PC-9 (cell line): ENCODE results near the gene PSMA7.

Experiments
- CTCF ChIP-seq: fragments of 200-600 bp; sonication (generic); conservative IDR thresholded peaks from 2 replicates; pipeline ENCODE4 v1.6.1; 2017; ENCODE audit warnings: mixed run types, antibody characterized with exemption, mild to moderate bottlenecking, moderate library complexity
- EZH2 ChIP-seq: fragments of 200-600 bp; sonication (generic); IDR thresholded peaks from 2 replicates; pipeline ENCODE4 v1.8.0; 2017; ENCODE audit warnings: antibody characterized with exemption, low read depth

GRCh38 chr20:62176866-62177265 is 33.7 kb upstream of the PSMA7 start:
- TF ChIP-seq CTCF (no peak), EZH2 (no peak)
